ENCODE results near the gene GABRP. TPM values are rescaled to one million over a fixed set of nuclear protein-coding genes. Genes with fewer than 3 reads are reported as not detected.
"Not testable (repeated sequence)": the region's sequence is repeated elsewhere in the genome, so short reads cannot be mapped to it uniquely, and the experiment has no call there.

GABRP gene
- total RNA-seq, 1 donor from 2014 or later: not detected

DNA sequence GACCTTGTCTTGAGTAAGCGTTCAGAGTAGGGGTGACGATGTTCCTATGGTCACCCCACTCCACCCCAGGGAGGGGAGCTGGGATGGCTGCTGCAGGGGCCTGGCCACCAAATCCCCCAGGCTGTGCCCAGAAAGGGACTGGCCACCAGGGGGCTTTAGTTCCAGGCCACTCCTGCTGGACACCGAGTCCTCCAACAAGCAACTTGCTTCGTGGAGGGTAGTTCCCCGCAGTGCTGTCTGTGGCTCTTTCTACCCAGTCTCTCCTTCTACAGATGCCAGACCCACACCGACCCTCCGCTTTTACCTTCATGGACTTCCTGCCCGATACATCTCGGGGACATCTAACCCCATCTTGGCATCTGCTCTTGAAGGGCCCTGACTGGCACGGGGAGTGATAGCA, 35.7 kb upstream of the GABRP start:
- no peaks in the 10 kb centered on the region for H3K9me3 Mint-ChIP-seq
- H3K36me3 Mint-ChIP-seq (ENCODE audit: low read depth): no peaks in the 10 kb centered on the region
- peaks cover 17% of the 10 kb centered on the region for H3K27me3 Mint-ChIP-seq (ENCODE audit: low read depth)
- intact Hi-C loops (cut with micrococcal nuclease): no loop called here
- no peak overlapping the region for H3K4me3 Mint-ChIP-seq (ENCODE audit: low read depth)
- H3K4me1 Mint-ChIP-seq (ENCODE audit: low read depth): no peaks in the 10 kb centered on the region
- DNase-seq (ENCODE audit: low spot score): no peak
- no peak overlapping the region for H3K27ac Mint-ChIP-seq

DNA sequence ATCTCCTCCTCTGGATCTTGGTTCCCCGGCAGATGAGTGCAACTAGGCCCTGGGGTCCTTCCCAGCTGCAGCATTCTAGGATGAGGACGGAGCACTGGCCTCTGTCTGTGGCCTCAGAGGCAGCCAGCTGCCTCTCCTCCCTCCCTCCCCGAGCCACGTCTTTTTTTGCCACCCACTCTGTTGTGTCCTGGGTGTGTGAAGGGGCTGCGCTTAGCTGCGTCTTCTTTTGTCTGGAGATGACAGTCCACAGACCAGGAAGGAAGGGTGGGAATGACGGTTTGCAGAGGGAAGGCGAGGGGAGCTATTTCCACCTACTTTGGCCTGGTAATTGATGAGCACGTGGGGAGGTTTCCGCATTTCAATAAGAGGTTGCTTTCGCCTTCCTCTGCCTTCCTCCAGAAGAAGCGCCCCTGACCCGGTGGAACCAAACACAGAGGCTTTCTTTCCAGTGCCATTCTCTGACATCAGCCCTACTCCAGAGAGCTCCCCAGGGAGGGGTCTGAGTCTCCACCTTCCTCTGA, 34.5 kb upstream of the GABRP start:
- intact Hi-C loops (cut with micrococcal nuclease): no loop called here
- no peak overlapping the region for H3K4me3 Mint-ChIP-seq (ENCODE audit: low read depth)
- no peak for DNase-seq (ENCODE audit: low spot score)

DNA sequence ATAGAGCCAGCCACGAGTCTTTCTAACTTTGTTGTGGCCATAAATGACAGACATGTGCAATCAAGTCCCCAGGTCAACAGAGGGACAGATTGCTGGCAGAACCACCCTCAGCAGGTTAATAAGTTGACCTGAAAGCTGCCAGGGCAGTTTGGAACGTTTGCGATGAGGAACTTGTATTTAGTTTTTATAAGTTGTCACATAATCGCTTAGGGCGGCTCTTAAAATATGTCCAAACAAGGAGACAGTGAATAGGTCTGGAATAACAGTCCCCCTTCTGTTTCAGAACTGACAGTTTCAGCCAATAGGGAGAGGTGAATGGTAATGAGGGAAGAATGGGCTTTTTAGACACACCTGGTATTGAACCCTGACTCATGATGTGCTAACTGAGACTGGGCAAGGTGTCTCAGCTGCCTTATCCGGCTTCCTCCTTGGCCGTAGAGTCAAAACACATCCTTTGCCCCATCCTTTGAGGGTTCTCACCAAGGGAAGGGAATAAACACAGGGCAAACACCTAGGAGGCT, 33.6 kb upstream of the GABRP start:
- H3K27me3 Mint-ChIP-seq (ENCODE audit: low read depth): peaks cover 4% of the 10 kb centered on the region
- intact Hi-C loops (cut with micrococcal nuclease): no loop called here
- no peak overlapping the region for H3K4me3 Mint-ChIP-seq (ENCODE audit: low read depth)

More for the DNA sequence above, 34.5 kb upstream of the GABRP start:
- Mint-ChIP-seq H3K4me1 (ENCODE audit: low read depth) (no peaks in the 10 kb centered on the region), H3K36me3 (ENCODE audit: low read depth) (no peaks in the 10 kb centered on the region), H3K9me3 (no peaks in the 10 kb centered on the region), H3K27ac (no peak overlapping the region), H3K27me3 (ENCODE audit: low read depth) (peaks cover 10% of the 10 kb centered on the region)

DNA sequence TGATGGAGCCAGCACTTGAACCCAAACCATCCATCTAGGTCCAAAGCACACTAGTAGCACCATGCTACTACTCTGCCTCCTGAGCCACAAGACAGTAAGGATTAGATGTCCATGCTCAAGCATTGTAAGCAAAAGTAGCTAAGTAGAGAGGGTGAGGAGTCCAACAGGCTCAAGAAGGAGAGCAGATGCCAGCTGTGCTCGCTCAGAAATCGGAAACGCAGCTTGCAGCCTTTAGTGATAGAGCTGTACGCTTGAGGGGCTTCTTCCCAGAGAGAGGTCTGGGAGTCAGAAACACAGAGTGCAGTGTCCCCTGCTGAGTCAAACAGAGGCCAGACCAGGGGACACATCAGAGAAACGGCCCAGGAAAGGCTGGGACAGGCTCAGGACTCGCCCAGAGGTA, 32.7 kb upstream of the GABRP start:
- Mint-ChIP-seq H3K4me3 (ENCODE audit: low read depth) (no peak overlapping the region), H3K4me1 (ENCODE audit: low read depth) (no peaks in the 10 kb centered on the region), H3K9me3 (no peaks in the 10 kb centered on the region), H3K36me3 (ENCODE audit: low read depth) (no peaks in the 10 kb centered on the region), H3K27ac (no peak overlapping the region), H3K27me3 (ENCODE audit: low read depth) (peaks cover 2% of the 10 kb centered on the region)
- intact Hi-C loops (cut with micrococcal nuclease): no loop called here
- no peak for DNase-seq (ENCODE audit: low spot score)

More for the DNA sequence above, 33.6 kb upstream of the GABRP start:
- Mint-ChIP-seq H3K27ac (no peak overlapping the region), H3K4me1 (ENCODE audit: low read depth) (no peaks in the 10 kb centered on the region), H3K36me3 (ENCODE audit: low read depth) (no peaks in the 10 kb centered on the region), H3K9me3 (no peaks in the 10 kb centered on the region)
- DNase-seq (ENCODE audit: low spot score): no peak

DNA sequence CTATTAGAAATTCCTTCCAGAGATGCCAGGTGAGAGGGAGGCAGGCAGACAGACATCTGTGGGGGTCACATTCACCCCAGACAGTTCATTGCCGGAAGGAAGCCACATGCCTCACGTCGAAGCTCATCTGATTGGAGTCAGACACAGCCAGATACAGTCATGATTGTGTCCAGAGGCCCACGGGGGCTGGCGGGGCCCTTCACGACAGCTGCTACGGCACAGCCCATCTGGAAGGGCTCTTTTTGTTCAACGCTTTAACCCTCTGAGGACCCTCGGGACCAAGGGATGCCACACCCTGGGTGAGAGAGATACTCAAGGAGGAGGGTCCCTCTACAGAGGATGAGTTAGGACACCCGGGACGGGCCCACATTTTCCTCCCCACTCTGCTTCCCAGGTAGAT, 31.9 kb upstream of the GABRP start:
- DNase-seq (ENCODE audit: low spot score): no peak
- H3K9me3 Mint-ChIP-seq: no peaks in the 10 kb centered on the region

DNA sequence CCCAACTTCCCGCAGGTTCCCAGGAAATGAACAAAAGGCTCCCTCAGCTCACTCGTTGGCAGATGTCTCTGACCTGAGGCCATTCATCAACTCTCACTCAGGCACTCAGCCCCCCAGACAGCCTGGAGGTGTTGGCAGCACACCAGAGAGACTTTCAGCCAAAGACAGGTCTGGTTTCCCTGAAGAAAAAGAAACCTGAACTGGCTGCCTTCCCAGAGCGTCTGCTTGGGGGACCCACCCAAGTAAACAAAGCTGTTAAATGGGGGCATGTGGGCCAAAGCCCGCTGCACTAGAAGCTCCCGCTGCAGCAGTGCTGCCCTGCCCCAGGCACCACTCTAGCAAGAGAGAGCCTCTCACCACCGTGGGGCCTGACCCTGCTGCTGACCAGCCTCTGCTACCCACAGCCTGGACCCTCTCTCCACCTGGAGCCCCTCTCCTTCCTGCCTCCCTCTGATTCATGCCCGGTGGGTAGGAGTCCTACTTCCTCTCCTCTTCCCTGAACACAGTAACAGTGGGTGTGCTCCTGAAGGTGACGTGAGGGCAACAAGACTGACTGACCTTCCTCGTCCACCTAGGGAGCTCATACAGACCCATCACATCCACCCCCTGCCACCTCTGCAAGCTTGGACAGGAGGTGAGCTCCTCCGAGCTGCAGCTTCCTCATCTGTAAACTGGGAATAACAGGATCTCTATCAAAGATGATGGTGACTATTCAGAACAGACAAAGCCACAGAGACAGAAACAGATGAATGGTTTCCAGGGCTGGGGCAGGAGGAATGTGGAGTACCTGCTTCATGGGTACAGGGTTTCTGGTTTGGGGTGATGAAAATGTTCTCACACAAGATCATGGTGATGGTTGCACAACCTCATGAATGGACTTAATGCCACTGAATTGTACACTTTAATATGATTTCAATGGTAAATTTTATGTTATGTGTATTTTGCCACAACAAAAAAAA, 31.0 kb upstream of the GABRP start:
- Mint-ChIP-seq H3K36me3 (ENCODE audit: low read depth) (no peaks in the 10 kb centered on the region), H3K27ac (no peak overlapping the region), H3K27me3 (ENCODE audit: low read depth) (peaks cover 2% of the 10 kb centered on the region), H3K4me1 (ENCODE audit: low read depth) (no peaks in the 10 kb centered on the region), H3K9me3 (no peaks in the 10 kb centered on the region), H3K4me3 (ENCODE audit: low read depth) (no peak overlapping the region)
- intact Hi-C loops (cut with micrococcal nuclease): no loop called here
- DNase-seq (ENCODE audit: low spot score): no peak

More for the DNA sequence above, 31.9 kb upstream of the GABRP start:
- peaks cover 2% of the 10 kb centered on the region for H3K27me3 Mint-ChIP-seq (ENCODE audit: low read depth)
- no peaks in the 10 kb centered on the region for H3K36me3 Mint-ChIP-seq (ENCODE audit: low read depth)
- intact Hi-C loops (cut with micrococcal nuclease): no loop called here
- no peak overlapping the region for H3K4me3 Mint-ChIP-seq (ENCODE audit: low read depth)
- H3K4me1 Mint-ChIP-seq (ENCODE audit: low read depth): no peaks in the 10 kb centered on the region
- no peak overlapping the region for H3K27ac Mint-ChIP-seq

DNA sequence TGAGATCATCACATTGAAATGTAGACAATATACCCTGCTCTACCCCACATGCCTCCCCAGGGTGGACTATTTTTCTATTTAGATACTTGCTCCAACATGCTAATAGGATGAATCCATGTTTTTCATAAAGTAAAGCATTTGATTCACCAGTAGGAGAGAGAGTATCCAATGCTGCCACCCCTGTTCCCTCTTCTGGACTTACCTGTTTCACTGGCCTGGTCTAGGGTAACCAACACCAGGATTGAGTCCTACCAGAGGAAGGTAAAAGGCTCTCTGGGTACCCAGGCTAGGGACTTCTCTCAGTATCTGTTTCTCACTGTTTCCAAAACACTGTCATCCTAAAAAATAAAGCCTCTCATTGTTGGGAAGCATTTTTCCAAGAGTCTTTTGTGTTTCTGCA, 30.2 kb upstream of the GABRP start:
- intact Hi-C loops (cut with micrococcal nuclease): no loop called here
- H3K36me3 Mint-ChIP-seq (ENCODE audit: low read depth): no peaks in the 10 kb centered on the region
- no peaks in the 10 kb centered on the region for H3K4me1 Mint-ChIP-seq (ENCODE audit: low read depth)
- H3K4me3 Mint-ChIP-seq (ENCODE audit: low read depth): no peak overlapping the region
- peaks cover 2% of the 10 kb centered on the region for H3K27me3 Mint-ChIP-seq (ENCODE audit: low read depth)
- H3K27ac Mint-ChIP-seq: no peak overlapping the region
- H3K9me3 Mint-ChIP-seq: no peaks in the 10 kb centered on the region
- no peak for DNase-seq (ENCODE audit: low spot score)

DNA sequence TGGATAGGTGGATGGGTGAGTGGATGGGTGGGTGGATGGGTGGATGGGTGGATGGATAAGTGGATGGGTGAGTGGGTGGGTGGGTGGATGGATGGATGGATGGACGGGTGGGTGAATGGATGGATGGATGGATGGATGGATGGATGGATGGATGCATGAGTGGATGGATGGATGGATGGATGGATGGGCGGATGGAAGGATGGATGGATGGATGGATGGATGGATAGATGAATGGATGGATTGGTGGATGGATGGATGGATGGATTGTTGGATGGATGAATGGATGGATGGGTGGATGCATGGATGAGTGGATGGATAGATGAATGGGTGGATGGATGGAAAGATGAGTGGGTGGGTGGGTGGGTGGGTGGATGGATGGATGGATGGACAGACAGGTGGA, 29.0 kb upstream of the GABRP start:
- H3K27me3 Mint-ChIP-seq (ENCODE audit: low read depth): not testable (repeated sequence)

DNA sequence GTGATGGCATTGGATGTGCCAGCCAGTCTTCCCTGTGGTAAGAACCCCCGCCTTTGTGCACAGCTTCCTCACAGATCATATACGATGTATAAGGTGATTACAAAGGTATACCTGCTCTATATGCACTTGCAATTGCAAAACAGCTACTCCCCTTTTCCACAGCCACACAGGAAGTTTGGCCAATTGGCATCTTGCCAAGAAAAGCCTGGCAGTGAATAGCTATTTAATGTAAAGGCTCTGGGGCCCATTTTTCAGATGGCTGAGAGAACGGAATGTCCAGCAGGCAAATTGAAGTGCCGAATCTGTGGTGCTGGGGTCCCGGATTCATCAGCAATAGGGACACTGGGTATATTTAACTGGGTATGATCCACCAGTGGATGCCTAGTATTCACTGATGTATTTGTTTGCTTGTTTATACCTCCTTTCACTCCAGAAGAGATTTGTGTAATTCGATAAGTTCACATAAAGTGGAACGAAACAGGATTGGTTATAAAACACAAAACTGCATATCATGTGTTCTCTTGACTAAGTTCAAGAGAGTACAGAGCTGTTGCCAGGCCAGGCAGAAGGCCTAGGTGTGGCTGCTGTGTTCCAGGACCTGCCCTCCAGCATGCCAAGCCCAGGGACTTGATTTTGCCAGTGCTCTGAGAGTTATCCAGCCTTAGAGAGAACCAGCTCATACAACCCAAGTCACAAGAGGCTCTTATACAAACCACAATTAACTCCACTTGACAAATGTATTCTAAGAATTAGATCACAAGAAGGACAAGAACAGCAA, 27.7 kb upstream of the GABRP start:
- H3K27ac Mint-ChIP-seq: no peak overlapping the region
- no peaks in the 10 kb centered on the region for H3K4me1 Mint-ChIP-seq (ENCODE audit: low read depth)
- intact Hi-C loops (cut with micrococcal nuclease): no loop called here
- no peaks in the 10 kb centered on the region for H3K36me3 Mint-ChIP-seq (ENCODE audit: low read depth)
- no peaks in the 10 kb centered on the region for H3K9me3 Mint-ChIP-seq
- no peak for DNase-seq (ENCODE audit: low spot score)
- no peak overlapping the region for H3K4me3 Mint-ChIP-seq (ENCODE audit: low read depth)
- H3K27me3 Mint-ChIP-seq (ENCODE audit: low read depth): no peaks in the 10 kb centered on the region

More for the DNA sequence above, 29.0 kb upstream of the GABRP start:
- H3K27ac Mint-ChIP-seq; H3K4me1 Mint-ChIP-seq (ENCODE audit: low read depth); DNase-seq (ENCODE audit: low spot score); H3K4me3 Mint-ChIP-seq (ENCODE audit: low read depth); intact Hi-C loops (cut with micrococcal nuclease); H3K36me3 Mint-ChIP-seq (ENCODE audit: low read depth); H3K9me3 Mint-ChIP-seq: not testable (repeated sequence)

DNA sequence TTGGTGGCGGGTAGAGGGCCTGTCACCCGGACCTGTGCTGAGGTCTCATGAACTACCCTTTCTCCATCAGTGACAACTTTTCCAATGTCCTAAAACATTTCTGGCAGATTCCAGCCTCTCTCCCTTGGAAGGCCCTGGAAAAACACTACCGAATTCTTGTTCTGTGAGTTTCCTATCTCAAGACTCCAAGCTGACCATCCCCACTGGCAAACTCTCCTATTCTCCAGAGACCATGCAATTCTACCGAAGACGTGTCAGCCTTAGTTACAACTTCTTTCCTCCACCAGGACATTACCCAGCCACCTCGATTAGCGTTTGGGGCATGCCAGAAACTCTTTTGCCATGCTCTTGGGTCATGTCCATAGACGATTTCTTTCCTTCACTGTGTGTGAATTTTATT, 26.8 kb upstream of the GABRP start:
- H3K9me3 Mint-ChIP-seq: no peaks in the 10 kb centered on the region
- no peaks in the 10 kb centered on the region for H3K27me3 Mint-ChIP-seq (ENCODE audit: low read depth)
- no peak overlapping the region for H3K27ac Mint-ChIP-seq
- H3K4me1 Mint-ChIP-seq (ENCODE audit: low read depth): no peaks in the 10 kb centered on the region
- no peaks in the 10 kb centered on the region for H3K36me3 Mint-ChIP-seq (ENCODE audit: low read depth)
- no peak overlapping the region for H3K4me3 Mint-ChIP-seq (ENCODE audit: low read depth)
- DNase-seq (ENCODE audit: low spot score): no peak
- intact Hi-C loops (cut with micrococcal nuclease): no loop called here

DNA sequence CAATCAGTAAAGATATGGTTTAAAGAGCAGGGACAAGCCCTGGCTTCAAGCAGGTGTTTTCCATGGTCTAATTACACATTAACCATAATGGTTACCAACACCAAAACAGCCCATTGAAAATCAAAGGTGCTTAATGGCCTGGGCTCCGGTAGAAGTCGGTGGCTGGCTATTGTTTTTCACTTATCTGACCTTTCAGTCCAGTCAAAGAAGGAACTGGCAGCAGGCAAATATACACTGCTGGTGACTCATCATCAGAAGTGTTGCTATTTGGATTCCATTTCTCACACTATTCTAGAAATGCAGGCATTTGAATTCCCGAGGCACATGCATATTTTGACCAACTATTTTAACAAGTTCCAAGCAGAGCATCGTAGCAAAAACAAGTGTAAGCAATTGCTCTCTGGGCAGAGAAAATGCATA, 26.3 kb upstream of the GABRP start:
- DNase-seq (ENCODE audit: low spot score): no peak
- Mint-ChIP-seq H3K27me3 (ENCODE audit: low read depth) (no peaks in the 10 kb centered on the region), H3K4me3 (ENCODE audit: low read depth) (no peak overlapping the region), H3K9me3 (no peaks in the 10 kb centered on the region), H3K4me1 (ENCODE audit: low read depth) (no peaks in the 10 kb centered on the region), H3K27ac (no peak overlapping the region), H3K36me3 (ENCODE audit: low read depth) (no peaks in the 10 kb centered on the region)
- intact Hi-C loops (cut with micrococcal nuclease): no loop called here

DNA sequence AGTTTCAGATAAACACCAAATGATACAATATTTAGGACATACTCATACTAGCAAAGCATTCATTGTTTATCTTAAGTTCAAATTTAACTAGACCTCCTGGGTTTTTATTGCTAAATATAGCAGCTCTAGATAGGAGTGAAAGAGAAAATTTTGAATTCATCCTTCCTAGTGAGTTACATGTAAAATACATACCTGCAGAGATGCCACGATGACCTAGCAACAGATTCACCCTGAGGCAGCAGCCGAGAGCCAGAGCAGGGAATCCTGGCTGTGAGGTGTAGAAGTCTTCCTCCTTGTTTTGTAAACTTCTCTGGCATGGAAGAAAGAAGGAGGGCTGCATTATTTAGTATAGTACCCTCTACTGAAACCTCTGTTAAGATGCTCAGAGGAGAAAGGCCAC, 25.9 kb upstream of the GABRP start:
- DNase-seq (ENCODE audit: low spot score): no peak

DNA sequence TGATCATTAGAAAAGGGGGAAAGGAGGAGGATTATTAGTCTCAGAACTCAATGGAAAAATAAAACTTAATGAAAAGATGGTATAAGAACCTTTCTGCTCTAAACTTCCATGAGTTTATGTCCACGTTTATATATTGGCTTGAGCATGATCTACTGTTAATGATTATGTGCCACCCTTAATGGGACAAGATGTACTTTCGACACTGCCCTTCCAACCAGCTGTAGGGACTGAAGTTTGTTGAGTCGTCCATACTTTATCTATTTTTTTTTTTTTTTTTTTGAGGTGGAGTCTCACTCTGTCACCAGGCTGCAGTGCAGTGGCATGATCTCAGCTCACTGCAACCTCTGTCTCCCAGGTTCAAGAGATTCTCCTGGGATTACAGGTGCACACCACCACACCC, 25.0 kb upstream of the GABRP start:
- Mint-ChIP-seq H3K4me1 (ENCODE audit: low read depth) (no peaks in the 10 kb centered on the region), H3K9me3 (no peaks in the 10 kb centered on the region), H3K4me3 (ENCODE audit: low read depth) (no peak overlapping the region), H3K27me3 (ENCODE audit: low read depth) (no peaks in the 10 kb centered on the region), H3K27ac (no peak overlapping the region), H3K36me3 (ENCODE audit: low read depth) (no peaks in the 10 kb centered on the region)
- DNase-seq (ENCODE audit: low spot score): no peak
- intact Hi-C loops (cut with micrococcal nuclease): no loop called here

More for the DNA sequence above, 25.9 kb upstream of the GABRP start:
- intact Hi-C loops (cut with micrococcal nuclease): no loop called here
- Mint-ChIP-seq H3K36me3 (ENCODE audit: low read depth) (no peaks in the 10 kb centered on the region), H3K4me3 (ENCODE audit: low read depth) (no peak overlapping the region), H3K4me1 (ENCODE audit: low read depth) (no peaks in the 10 kb centered on the region), H3K27me3 (ENCODE audit: low read depth) (no peaks in the 10 kb centered on the region), H3K9me3 (no peaks in the 10 kb centered on the region), H3K27ac (no peak overlapping the region)
